Transverse colon (tissue), 4 donors: ENCODE measurements around the gene ADIPOR2.

Experiments
- CTCF ChIP-seq, 5 experiments: fragments of 200-600 bp in 3 of 5; fragments of 450-650 bp in 2 of 5; sonication (generic) in 3 of 5; IDR thresholded peaks; 1 replicate in 2 of 5; 2 replicates in 3 of 5; pipeline ENCODE4 v1.5.1; 2016 to 2017; ENCODE audit warnings: antibody characterized with exemption in 5 of 5, inconsistent platforms in 3 of 5, mild to moderate bottlenecking in 2 of 5, moderate library complexity in 1 of 5
- POLR2A ChIP-seq: fragments of 450-650 bp; IDR thresholded peaks from one replicate; pipeline ENCODE4 v1.6.1; 2016; ENCODE audit warnings: antibody characterized with exemption, mild to moderate bottlenecking, moderate library complexity
- POLR2AphosphoS5 ChIP-seq, 3 donors: sonication (generic); formaldehyde crosslinking; IDR thresholded peaks; one replicate each; pipeline ENCODE4 v1.6.1; 2016; ENCODE audit warnings: antibody characterized with exemption in 3 of 3

GRCh38 chr12:1837541-1838204 lies 146.8 kb downstream of the ADIPOR2 start:
- TF ChIP-seq POLR2A (no peak), CTCF (IDR thresholded peaks at IDR 0.05) (no peak), POLR2AphosphoS5 (IDR thresholded peaks at IDR 0.05) (no peak)
